ENCODE measurements around the gene CNTNAP2.

- TF ChIP-seq CTCF (conservative IDR thresholded peaks at IDR 0.05; ENCODE audit: low read length) (no peak), EZH2phosphoT487 (IDR thresholded peaks at IDR 0.05; ENCODE audit: borderline replicate concordance, low read depth, low read length) (no peak)
Measured at GRCh38 chr7:146961617-146962016, 845.0 kb downstream of the CNTNAP2 start.
